NCI-H1105 (cell line): Measurements from ENCODE around the gene OR4F15.
"Not testable (repeated sequence)": the region's sequence is repeated elsewhere in the genome, so short reads cannot be mapped to it uniquely, and the experiment has no call there.

Source experiments
- DNase-seq: peaks from one replicate; lab custom pipeline; 2025; lab: John Stamatoyannopoulos, UW

Gene OR4F15, protein sequence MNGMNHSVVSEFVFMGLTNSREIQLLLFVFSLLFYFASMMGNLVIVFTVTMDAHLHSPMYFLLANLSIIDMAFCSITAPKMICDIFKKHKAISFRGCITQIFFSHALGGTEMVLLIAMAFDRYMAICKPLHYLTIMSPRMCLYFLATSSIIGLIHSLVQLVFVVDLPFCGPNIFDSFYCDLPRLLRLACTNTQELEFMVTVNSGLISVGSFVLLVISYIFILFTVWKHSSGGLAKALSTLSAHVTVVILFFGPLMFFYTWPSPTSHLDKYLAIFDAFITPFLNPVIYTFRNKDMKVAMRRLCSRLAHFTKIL

DNA sequence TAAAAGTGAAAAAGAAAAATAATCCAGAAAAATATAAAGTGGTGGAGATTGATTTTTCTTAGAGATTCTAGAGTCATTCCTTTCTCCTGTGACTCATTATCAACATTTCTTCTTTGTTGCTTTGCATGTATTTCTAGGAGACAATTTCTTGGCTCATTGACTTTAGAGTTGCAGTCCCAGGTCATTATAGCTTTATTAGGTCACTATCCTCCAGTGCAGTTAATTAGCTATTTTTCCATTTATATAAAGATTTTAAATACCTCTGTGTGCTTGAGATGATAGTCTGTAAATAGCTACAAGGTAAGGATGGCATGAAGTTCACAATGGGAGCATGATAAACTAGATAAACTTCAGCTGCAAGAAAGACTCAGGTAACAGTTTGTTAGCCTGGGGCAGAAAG lies at the start of gene OR4F15:
Gene OR4F15 (plus strand): TSS at position 301 of the 400 bp plus-strand sequence. CDS start 5,985 bp downstream, outside the sequence.
- DNase-seq, result no peak

DNA sequence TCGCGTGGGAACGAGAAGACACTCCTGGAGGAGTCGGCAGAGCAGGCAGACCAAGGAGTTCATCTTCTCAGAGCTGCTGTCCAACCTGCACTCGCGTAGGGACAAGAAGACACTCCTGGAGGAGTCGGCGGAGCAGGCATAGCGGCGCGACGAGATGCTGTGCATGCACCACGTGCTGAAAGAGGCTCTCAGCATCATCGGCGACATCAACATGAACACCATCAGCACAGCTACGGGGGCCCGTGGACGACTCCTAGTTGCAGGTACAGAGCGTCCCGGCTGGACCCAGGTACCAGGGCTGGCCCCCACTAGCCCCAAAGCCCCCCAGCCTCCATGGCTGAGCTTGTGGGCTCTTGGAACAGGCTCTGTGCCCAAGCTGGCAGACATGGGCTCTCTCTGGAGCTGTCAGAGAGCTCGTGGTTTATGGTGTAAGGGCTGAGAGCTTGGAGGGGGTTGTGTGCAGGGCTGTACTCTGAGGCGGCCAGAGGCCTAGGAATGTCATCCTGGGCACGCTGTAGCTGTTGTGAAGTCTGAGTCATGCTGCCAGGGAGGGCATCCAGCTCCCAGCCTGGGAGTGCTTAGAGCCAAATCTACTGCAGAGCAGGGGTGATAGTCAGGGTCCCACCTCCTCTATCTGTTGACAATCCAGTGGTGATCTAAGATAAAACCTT lies 47.2 kb upstream of the OR4F15 start:
- DNase-seq, result not testable (repeated sequence)

DNA sequence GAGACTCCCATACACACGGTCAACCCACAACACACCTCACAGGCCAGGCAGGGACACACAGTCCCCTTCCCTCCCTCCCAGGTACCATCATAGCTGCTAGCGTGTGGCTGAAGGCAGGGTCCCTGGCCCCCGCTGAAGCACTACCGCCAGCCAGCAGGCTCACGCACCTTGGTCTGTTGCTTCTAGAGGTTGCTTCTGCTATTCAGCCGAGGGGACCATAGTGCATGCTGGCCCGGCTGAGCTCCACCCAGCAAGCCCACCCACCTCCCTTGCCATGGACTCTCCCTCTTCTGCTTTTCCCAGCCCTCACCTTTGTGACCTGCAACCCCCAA lies 46.7 kb upstream of the OR4F15 start:
- not testable (repeated sequence) for DNase-seq

DNA sequence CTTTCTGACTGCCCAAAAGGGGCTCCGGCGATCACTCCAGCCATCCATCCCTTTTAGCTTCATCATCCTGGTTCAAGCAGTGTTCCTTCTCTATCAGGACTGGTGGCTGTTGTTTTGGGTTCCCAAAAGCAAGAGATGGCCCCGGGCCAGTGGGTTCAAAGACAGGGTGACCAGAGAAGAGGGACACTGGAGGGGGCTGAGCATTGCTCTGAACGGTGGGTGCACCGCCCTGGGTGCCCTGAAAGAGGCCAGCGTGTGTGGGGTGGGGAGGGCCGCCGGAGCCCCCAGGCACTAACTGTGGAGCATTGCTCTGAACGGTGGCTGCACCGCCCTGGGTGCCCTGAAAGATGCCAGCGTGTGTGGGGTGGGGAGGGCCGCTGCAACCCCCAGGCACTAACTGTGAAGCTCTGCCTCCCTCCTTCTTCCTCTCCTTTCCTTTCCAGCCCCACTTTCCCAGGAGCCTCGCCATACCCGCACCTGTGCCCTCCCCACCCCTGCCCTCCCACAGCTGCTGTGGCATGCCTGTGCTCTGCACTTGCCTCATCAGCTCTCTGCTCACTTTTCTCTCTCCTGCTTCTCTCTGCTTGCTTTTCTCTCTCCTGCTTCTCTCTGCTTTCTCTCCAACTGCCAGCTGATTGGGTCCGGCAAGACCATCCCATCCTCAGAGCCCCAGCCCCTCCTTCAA lies 46.1 kb upstream of the OR4F15 start:
- no peak for DNase-seq

DNA sequence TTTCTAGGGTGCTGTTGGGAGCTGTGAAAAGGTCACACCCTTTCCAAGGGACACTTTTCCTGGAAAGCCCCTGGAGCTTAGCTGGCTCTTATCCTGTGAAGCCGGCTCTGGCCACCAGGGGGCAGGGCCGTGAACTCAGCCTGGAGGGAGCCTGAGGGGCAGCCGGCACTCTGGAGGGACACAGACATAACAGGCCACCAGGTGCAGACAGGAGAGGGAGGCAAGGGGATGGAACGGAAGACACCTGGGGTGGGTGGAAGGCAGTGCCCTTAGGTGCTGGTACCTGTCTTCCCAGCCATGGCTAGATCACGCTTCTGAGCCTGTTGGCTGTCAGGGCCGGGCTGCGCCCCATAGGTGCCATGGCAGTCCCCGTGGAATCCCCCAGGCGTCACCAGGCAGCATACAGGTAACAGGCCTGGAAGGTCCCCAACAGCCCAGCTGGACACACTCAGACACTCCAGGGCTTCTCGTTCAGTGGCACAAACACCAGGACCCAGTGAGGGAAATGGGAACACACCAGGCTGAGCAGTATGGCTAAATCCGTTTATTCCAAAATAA lies 44.8 kb upstream of the OR4F15 start:
- not testable (repeated sequence) for DNase-seq

DNA sequence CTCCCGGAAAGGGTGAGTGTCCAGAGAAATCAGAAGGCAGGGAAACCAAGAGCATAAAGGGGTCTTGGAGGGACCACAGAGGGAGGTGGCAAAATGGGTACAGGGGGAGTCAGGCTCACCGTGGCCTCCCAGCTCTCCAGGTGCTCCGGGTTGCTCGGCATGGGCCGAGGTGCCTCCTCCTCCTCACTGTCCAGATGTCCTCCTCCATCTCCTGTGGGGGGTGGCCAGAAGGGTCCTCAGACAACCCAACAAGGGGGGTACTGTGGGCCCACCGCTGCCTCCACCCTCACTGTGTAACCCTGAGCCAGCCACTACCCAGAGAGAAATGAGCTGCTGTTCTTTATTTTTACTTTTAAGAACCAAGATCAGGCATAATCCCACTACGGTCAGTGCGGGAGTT lies 39.1 kb upstream of the OR4F15 start:
- DNase-seq, result no peak

DNA sequence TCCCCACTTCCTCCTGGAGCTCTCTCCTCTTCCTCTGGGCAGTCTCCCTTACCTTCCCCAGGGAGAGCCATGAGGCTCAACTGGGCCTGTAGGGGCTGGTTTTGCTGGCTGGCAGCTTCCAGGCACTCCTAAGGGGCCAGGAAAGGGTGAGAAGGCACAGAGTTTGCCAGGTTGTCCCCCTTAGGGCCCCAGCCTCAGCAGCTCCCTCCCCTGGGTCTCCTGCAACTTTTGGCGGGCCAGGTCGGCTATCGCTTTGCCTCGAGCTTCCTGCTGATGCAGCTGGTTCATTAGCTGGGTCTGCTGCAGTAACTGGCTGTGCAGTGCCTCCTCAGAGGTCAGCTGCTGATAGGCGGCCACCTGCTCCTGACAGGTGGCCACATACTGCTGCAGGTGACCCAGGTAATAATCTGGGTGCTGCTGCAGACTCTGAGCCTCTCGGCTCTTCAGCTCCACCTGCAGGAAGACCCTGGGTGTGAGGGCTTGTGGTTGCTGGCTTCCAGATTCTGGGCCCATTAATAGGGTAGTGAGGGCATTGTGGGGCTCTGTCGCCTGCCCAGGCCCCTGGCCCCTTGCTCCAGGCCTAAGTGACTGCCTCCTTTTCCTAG lies 38.4 kb upstream of the OR4F15 start:
- DNase-seq, result peak; percentile 18

DNA sequence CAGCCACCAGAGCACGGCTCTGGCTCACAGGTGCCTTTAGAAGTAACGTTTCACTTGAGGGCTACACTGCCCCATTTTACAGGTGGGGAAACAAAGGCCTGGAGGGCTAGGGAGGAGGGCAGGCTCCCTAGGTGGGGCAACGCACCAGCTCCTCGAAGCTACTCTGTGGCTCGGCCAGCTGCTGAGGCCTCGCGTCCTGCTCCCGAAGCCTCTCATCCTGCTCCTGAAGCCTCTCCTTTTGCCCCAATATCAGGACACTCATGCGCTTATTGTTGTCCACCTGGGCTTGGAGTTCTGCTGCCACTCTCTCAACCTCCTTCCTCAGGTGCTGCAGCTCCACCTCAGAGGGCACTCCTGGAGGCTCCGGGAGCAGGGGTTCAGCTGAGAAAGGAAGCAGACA lies 36.9 kb upstream of the OR4F15 start:
- DNase-seq, result no peak

DNA sequence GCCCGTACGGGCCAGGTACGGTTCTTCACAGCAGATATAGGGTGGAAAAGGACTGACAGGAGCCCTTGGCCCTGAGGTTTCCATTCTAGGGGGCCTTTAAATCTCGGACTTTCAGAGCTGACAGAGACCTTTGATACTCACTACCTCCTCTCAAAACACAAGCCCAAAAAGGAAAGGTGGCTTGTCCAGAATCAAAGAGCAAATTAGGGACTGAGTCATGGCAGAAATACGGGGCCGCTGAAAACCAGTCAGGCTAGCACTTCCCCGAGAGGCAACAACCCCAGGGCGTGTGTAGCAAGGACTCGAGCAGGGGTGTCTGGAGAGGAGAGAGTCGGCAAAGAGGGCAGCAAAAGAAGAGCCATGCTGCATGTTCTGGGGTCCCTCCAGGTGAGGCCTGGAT lies 33.4 kb upstream of the OR4F15 start:
- DNase-seq, result not testable (repeated sequence)

DNA sequence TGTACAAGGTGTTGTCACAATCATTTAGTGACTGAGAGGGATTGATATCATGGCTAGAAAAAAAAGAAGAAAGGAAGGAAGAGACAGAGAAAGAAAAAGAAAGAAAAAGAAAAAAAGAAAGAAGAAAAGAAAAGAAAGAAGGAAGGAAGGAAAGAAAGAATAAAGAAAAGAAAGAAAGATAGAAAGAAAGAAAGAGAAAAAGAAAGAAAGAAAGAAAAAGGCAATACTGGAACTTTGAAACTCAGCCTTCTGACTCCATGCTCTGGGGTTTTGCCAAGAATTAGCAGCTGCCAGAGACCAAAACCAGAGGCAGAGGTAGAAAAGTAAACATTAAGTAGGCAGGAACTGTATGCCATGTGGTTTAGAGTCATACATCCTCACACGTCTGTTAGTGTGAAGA lies 31.8 kb upstream of the OR4F15 start:
- peak; percentile 26 for DNase-seq

DNA sequence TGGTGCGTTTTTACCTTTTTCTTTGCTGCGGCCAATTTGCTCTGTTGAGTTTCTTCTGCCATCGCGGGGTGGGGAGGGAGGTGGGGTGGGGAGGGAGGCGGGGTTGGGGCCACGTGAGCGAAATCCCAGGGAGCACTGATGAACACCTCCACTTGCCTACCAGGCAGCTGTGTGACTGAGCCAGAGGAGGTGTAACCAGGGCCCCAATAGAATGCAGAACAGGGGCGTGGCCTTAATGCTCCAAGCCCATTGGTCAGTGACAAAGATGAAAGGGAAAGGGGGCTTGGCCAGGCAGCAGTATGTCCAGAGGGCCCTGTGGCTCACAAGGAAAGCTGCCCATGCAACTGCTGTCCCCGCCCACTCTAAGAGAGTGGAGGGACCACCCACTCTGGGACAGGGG lies 30.1 kb upstream of the OR4F15 start:
- no peak for DNase-seq

DNA sequence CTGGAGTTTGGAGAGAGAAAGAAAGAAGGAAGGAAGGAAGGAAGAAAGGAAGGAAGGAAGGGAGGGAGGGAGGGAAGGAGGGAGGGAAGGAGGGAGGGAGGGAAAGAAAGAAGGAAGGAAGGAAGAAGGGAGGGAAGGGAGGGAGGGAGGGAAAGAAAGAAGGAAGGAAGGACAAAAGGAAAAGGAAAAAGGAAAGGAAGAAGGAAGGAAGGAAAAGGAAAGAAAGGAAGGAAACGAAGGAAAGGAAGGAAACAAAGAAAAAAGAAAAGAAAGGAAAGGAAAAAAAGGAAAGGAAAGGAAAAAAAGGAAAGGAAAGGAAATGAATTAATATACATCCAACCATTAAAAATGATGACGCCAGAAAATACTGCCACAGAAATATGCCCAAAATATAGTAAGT lies 27.4 kb upstream of the OR4F15 start:
- DNase-seq, result no peak

DNA sequence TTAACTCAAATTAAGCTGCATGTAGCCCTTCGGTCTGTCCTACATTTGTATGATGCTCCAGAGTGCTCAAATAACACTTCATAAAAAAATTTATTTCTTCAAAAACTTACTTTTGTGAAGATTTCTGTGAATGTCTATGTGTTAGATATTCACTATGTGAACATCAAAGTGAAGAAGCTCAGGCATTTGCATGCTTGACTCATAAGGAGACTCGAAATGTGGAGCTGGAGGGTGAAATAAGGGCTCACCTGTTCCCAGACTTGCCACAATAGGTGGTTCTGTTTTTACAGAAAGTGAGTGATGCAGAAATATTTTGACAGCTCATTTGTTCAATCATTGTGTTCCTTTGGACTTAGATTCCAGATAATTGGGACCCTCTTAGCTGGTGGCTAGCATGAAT lies 25.6 kb upstream of the OR4F15 start:
- DNase-seq, result not testable (repeated sequence)

DNA sequence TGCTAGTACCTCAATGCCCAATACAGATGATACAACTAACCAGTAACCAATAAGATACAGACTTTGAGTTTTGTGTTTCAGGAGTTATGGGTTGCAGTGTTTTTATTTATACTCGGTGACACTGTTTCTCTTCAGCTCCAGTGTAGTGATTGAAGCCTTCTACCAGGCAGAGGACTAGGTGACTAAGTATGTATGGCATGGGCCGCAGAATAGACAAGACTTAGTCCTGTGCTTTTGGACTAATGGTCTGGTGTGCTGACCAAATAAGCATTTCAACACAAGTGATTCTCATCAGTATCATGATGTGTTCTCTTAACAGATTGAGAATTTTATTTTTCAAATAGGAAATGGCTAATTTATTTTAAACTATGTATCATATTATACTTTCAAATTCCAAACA lies 24.0 kb upstream of the OR4F15 start:
- DNase-seq, result not testable (repeated sequence)

DNA sequence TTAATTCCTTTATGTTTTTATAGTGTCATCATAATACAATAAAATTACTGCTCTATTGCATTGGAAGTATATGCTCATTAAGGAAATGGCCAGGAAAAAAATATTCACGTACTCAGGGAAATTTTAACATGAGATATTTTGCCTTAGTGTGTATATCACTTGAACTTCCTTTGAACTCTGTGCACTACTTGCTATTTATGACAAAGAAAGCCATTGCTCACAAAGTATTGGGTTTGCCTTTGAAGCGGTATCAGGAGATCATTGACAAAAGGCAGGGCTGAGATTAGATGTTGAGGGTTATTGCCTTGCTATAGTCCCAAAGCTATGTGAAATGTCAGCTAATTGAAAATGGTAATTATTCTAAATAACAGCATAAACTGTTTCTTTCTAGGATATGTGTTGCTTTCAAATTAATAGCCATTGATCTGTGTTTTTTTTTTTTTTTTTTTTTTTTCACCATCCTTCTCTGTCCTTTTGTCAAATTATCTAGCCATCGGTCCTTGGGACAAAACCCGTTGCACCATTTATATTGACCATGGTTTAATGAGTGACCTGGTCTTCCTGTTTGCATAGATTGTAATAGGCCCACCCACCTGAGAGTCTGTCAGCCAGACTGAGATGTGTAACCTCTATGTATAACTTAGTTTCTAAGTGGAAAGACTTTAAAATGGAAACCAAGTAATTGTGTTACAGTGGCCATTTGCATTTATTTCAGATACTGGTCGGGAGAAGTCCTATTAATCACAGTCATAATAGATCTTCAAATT lies 23.3 kb upstream of the OR4F15 start:
- not testable (repeated sequence) for DNase-seq

DNA sequence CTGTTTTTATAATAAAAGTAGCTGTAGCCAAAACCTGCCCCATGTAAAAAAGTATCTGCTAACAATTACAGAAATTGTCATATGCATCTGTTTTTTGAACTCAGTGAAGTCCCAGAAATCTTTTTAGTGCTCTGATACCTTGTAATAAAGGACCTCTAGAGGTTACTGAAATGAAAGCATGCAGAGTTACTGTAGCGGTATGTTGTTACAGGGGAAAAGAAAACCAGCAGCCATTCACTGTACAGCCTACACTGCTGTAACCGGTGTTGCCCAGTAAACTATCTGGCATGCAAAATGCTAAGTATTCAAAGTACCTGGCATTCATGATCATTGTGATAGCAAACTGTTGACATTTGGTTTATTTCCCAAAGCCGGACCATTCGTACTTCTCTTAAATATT lies 21.3 kb upstream of the OR4F15 start:
- DNase-seq, result not testable (repeated sequence)

DNA sequence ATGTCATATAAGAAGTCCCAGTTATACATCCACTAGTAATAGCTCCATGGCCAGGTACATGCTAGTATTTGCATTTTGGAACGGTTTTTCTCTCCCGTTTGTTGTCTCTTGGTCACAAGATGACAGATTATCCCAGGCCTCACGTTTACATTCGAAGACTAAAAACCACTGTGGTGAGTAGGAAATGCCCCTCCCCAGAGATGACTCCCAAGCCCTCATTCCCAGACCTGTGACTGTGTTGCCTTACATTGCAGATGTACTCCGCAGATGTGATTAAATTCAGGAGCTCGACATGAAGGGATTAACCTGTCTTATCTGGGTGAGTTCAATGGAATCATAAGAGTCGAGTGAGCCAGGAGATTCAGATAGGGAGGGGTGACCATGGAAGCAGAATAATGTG lies 18.0 kb upstream of the OR4F15 start:
- DNase-seq, result not testable (repeated sequence)

DNA sequence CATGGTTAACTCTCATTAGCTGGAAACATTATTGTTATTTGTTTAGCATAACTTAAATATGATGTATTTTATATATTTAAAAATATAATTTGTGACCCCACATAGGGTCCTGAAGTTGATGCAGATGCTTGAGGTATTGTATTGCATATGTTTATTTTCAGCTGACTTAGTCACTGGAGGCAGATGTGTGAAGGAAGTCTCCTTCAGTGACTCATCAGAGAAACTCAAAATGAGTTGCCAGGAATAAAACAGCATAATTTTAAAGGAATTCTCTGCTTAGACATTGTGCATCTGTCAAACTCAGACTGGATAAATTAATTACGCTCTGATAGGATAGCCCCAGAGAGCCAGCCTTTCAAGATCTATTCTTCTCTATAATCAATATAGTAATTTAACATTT lies 16.5 kb upstream of the OR4F15 start:
- DNase-seq, result no peak

DNA sequence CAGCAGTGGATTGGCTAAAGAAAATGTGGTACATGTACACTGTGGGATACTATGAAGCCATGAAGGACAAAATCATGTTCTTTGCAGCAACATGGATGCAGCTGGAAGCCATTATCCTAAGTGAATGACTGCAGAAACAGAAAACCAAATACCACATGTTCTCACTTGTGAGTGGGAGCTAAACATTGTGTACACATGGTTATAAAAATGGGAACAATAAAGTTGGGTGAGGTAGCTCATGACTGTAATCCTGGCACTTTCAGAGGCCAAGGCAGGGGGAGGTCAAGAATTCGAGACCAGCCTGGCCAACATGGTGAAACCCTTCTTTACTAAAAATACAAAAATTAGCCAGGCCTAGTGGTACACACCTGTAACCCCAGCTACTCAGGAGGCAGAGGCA lies 12.3 kb upstream of the OR4F15 start:
- DNase-seq, result no peak

DNA sequence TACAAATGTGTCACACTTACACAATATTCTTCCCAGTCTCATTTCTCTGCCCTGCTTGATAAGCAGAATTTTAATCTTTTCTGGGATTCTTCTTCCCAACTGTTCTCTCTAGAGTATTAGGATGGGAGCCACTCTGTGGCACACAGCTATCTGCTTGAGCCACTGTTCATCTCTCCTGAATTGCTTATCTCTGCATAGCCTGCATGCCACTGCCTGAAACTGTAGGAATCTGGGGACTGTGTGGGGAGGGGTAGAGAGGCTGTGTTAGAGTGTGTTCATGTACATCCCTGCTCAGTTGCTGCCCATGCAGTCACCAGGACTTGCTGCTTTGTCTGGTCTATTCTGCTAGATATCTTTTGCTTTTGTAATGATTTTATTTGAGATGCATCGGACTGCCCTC lies 11.0 kb upstream of the OR4F15 start:
- no peak for DNase-seq

DNA sequence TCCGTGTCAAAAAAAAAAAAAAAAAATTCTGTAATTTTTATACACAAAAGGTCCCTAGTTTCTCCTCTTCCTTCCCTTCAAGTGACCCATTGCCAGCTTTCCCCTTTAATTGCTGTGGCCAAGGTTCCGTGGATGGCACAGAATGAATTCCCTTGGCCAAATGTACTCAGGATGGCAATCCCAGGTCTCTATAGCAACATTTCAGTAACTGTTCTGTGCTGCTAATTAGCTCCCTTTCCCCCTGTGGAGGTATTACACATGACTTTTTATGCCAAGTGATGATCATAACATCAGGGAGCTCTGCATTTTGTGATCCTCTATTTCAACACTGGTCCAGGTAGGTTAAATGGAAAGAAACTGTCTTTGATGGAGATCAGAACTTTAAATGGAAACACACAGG lies 8.8 kb upstream of the OR4F15 start, which contains the start of gene OR4F6:
Gene OR4F6 (plus strand): TSS at position 301 of the 400 bp plus-strand sequence. CDS start 2,211 bp downstream, outside the sequence.
- no peak for DNase-seq

DNA sequence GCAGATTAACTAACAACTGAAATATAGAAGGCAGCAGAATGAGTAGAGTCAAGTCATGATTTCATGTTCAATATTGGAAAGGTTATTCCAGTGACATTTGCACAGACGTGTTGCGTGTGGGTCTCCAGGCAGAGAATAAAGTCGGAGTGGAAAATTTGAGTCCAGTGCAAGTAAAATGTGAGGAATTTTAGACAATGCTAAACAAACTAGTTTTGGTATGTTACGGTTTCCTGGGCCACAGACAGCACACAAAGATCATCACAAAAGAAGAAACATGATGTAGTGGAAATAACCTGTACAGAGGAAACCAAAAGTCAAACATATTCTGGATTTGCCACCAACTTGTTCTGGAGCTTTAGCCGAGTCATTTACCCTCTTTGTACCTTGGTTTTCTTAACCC lies 8.3 kb upstream of the OR4F15 start:
- no peak for DNase-seq
